ENCODE measurements around the gene PANX2. TPM values are rescaled to one million over a fixed set of nuclear protein-coding genes. Genes with fewer than 3 reads are reported as not detected.
"Not testable (repeated sequence)": the region's sequence is repeated elsewhere in the genome, so short reads cannot be mapped to it uniquely, and the experiment has no call there.

Gene PANX2
- total RNA-seq, 2 donors from 2014 or later: 0.67 to 1.7 TPM

GRCh38 chr22:50160947-50161346 lies 9.6 kb upstream of the PANX2 start:
- Histone ChIP-seq H3K4me1 (no peaks in the 10 kb centered on the region), H3K4me3 (no peak overlapping the region), H3K27ac (no peak overlapping the region), H3K36me3 (no peaks in the 10 kb centered on the region), H3K27me3 (no peaks in the 10 kb centered on the region), H3K9me3 (no peaks in the 10 kb centered on the region)
- DNase-seq (ENCODE audit: low spot score): no peak
- no peak for TF ChIP-seq CTCF (IDR thresholded peaks at IDR 0.05)

- Histone ChIP-seq H3K9me3 (no peaks in the 10 kb centered on the region), H3K27me3 (no peaks in the 10 kb centered on the region), H3K27ac (no peak overlapping the region), H3K4me3 (no peak overlapping the region), H3K36me3 (no peaks in the 10 kb centered on the region), H3K4me1 (no peaks in the 10 kb centered on the region)
- TF ChIP-seq CTCF (IDR thresholded peaks at IDR 0.05): no peak
- DNase-seq (ENCODE audit: low spot score): no peak
Observed at GRCh38 chr22:50161508-50162390, 8.8 kb upstream of the PANX2 start.

GRCh38 chr22:50162391-50162956 lies 8.1 kb upstream of the PANX2 start:
- no peak for TF ChIP-seq CTCF (IDR thresholded peaks at IDR 0.05)
- H3K4me3 ChIP-seq: no peak overlapping the region
- H3K36me3 ChIP-seq: no peaks in the 10 kb centered on the region
- no peaks in the 10 kb centered on the region for H3K4me1 ChIP-seq
- H3K27me3 ChIP-seq: no peaks in the 10 kb centered on the region
- no peaks in the 10 kb centered on the region for H3K9me3 ChIP-seq
- H3K27ac ChIP-seq: no peak overlapping the region
- no peak for DNase-seq (ENCODE audit: low spot score)

DNA sequence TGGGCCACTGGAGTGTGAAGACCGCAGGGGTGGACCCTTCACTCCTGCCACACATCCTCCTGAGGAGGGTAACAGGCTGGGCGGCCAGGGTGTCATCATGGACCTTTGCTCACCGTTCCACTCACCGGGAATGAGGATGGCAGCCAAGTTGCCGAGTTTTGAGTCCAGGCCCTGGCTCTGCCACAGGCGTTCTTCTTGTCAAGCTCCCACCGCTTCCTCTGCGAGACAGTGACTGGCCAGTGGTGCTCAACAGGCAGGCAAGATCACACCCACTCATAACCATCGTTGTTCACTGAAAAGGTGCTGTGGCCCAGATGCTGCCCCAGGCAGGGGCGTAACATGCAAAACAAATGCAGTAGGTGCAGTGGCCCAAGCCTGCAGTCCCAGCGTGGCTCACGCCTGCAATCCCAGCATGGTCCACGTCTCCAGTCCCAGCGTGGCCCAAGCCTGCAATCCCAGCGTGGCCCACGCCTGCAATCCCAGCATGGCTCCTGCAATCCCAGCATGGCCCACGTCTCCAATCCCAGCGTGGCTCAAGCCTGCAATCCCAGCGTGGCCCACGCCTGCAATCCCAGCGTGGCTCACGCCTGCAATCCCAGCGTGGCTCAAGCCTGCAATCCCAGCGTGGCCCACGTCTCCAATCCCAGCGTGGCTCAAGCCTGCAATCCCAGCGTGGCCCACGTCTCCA lies 5.0 kb upstream of the PANX2 start:
- no peak overlapping the region for H3K27ac ChIP-seq
- no peak for TF ChIP-seq CTCF (IDR thresholded peaks at IDR 0.05)
- peaks cover 0 to 9% of the 10 kb centered on the region in 2 donors for H3K4me1 ChIP-seq
- no peaks in the 10 kb centered on the region for H3K9me3 ChIP-seq
- no peak overlapping the region for H3K4me3 ChIP-seq
- no peaks in the 10 kb centered on the region for H3K36me3 ChIP-seq
- H3K27me3 ChIP-seq: no peaks in the 10 kb centered on the region
- no peak for DNase-seq (ENCODE audit: low spot score)

DNA sequence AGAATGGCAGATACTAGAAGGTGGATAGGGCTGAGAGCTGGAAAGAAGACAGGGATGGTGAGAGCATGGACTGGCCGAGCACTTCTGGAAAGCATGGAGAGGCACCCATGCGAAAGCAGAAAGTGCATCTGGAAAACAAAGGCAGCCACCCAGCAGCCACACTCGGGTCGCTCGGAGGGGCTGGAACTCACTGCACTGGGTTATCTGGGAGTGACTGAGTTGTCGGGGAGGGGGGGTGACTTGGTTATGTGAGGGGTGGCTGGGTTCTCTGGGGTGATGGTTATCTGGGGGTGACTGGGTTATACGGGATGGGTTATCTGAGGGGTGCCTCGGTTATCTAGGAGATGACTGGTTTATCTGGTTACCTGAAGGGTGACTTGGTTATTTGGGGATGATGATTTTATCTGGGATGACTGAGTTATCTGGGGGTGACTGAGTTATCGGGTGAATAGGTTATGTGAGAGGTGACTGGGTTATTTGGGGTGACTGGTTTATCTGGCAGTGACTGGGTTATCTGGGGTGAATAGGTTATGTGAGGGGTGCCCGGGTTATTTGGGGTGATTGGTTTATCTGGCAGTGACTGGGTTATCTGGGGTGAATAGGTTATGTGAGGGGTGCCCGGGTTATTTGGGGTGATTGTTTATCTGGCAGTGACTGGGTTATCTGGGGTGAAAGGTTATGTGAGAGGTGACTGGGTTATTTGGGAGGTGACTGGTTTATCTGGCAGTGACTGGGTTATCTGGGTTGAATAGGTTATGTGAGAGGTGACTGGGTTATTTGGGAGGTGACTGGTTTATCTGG lies 2.6 kb upstream of the PANX2 start:
- Histone ChIP-seq H3K9me3 (no peaks in the 10 kb centered on the region), H3K27me3 (no peaks in the 10 kb centered on the region), H3K27ac (no peak overlapping the region), H3K36me3 (no peaks in the 10 kb centered on the region), H3K4me3 (no peak overlapping the region), H3K4me1 (peaks cover 0 to 22% of the 10 kb centered on the region in 2 donors)
- no peak for DNase-seq (ENCODE audit: low spot score)
- no peak for TF ChIP-seq CTCF (IDR thresholded peaks at IDR 0.05)

DNA sequence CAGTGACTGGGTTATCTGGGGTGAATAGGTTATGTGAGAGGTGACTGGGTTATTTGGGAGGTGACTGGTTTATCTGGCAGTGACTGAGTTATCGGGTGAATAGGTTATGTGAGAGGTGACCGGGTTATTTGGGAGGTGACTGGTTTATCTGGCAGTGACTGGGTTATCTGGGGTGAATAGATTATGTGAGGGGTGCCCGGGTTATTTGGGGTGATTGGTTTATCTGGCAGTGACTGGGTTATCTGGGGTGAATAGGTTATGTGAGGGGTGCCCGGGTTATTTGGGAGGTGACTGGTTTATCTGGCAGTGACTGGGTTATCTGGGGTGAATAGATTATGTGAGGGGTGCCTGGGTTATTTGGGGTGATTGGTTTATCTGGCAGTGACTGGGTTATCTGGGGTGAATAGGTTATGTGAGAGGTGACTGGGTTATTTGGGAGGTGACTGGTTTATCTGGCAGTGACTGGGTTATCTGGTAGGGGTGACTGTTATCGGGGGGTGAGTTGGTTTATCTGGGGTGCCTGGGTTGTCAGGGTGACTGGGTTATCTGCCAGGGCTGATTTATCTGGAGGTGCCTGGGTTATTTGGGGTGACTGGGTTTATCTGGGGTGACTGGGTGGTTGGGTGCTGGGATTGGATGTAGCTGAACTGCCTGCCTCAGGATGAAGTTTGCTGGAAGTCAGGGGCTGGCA lies 1.9 kb upstream of the PANX2 start:
- not testable (repeated sequence) for DNase-seq (ENCODE audit: low spot score); H3K9me3 ChIP-seq; H3K27ac ChIP-seq; H3K36me3 ChIP-seq; H3K27me3 ChIP-seq; H3K4me3 ChIP-seq
- peaks cover 0 to 22% of the 10 kb centered on the region in 2 donors for H3K4me1 ChIP-seq

Measured in right atrium auricular region (tissue), 2 donors.